Measurements from ENCODE around the gene LANCL1. TPM values are rescaled to one million over a fixed set of nuclear protein-coding genes. Genes with fewer than 3 reads are reported as not detected.

Gene LANCL1
- total RNA-seq, 1 donor from 2014 or later, result 63.0 TPM

GRCh38 chr2:210389856-210390255 lies 86.7 kb downstream of the LANCL1 start:
- DNase-seq, result no peak

GRCh38 chr2:210388148-210388547 lies 88.4 kb downstream of the LANCL1 start:
- no peak for DNase-seq

GRCh38 chr2:210387074-210387473 lies 89.5 kb downstream of the LANCL1 start:
- DNase-seq, result peak; percentile 40

Other genes with a start within 250 kb of the LANCL1 start
- gene MYL1, start 161.6 kb downstream of the LANCL1 start, total RNA-seq, result 6,866 TPM
- 2.8 TPM for gene CPS1, start 79.8 kb upstream of the LANCL1 start, total RNA-seq

All from tongue (tissue), 2 donors.